H1 (cell line): ENCODE results near the gene PSMD9. TPM values are rescaled to one million over a fixed set of nuclear protein-coding genes. Genes with fewer than 3 reads are reported as not detected.

Experiments used
- CTCF ChIA-PET: fragments of 300-600 bp; sonication (Branson Sonifier 250); formaldehyde crosslinking; loops from one replicate; lab custom pipeline; 2021; ENCODE audit not compliant: partially characterized antibody; lab: Charles Lee
- POLR2A ChIA-PET: fragments of 300-600 bp; sonication (Branson Sonifier 250); formaldehyde crosslinking; loops from one replicate; lab custom pipeline; 2021; ENCODE audit warnings: inconsistent platforms; ENCODE audit not compliant: partially characterized antibody; lab: Charles Lee
- DNase-seq, 2 experiments: peaks; one replicate each; pipeline versions ENCODE4 v3.0.0 to v3.0.0-alpha.2; 2010 to 2022; ENCODE audit warnings: low spot score in 2 of 2, low read depth in 1 of 2, mixed read lengths in 1 of 2
- FAIRE-seq: peaks from 2 replicates; lab custom pipeline; 2011; peaks lifted over from hg19 to GRCh38; lab: Jason Lieb, UNC
- H2AFZ ChIP-seq: 2 replicates; pipeline ENCODE4 v1.8.1; 2012; ENCODE audit warnings: low read length, inconsistent platforms
- H2AK5ac ChIP-seq: 2 replicates; pipeline ENCODE4 v1.6.1; 2013; ENCODE audit warnings: low read depth, low read length
- H2BK120ac ChIP-seq: replicated peaks from 2 replicates; pipeline ENCODE3; 2013; ENCODE audit warnings: low read depth, low read length, inconsistent platforms
- H2BK12ac ChIP-seq: 2 replicates; pipeline ENCODE4 v1.6.1; 2013; ENCODE audit warnings: low read depth, low read length
- H2BK15ac ChIP-seq: 2 replicates; pipeline ENCODE4 v1.6.1; 2013; ENCODE audit warnings: low read length
- H2BK20ac ChIP-seq: 2 replicates; pipeline ENCODE4 v1.6.1; 2013; ENCODE audit warnings: low read length
- H2BK5ac ChIP-seq: 2 replicates; pipeline ENCODE4 v1.6.1; 2013; ENCODE audit warnings: low read depth, low read length
- H3K14ac ChIP-seq: 2 replicates; pipeline ENCODE4 v1.6.1; 2013; ENCODE audit warnings: inconsistent platforms; ENCODE audit not compliant: insufficient read length
- H3K18ac ChIP-seq: 2 replicates; pipeline ENCODE4 v1.6.1; 2013; ENCODE audit warnings: low read length; ENCODE audit errors: extremely low read depth
- H3K23ac ChIP-seq: 2 replicates; pipeline ENCODE4 v1.6.1; 2013; ENCODE audit warnings: inconsistent platforms; ENCODE audit not compliant: insufficient read length
- H3K23me2 ChIP-seq: 2 replicates; pipeline ENCODE4 v1.6.1; 2013; ENCODE audit warnings: low read depth, low read length
- H3K27ac ChIP-seq: 2 replicates; pipeline ENCODE4 v1.6.1; 2011; ENCODE audit warnings: low read depth, low read length, inconsistent platforms
- H3K27me3 ChIP-seq, 4 experiments: replicated peaks in 1 of 4; 1 replicate in 1 of 4; 2 replicates in 3 of 4; pipeline versions ENCODE4 v1.6.1 to v1.8.1; 2011 to 2013; ENCODE audit warnings: low read length in 3 of 4, mild to moderate bottlenecking in 3 of 4, inconsistent platforms in 2 of 4, mixed read lengths in 2 of 4, moderate library complexity in 1 of 4; ENCODE audit not compliant: control insufficient read depth in 3 of 4, insufficient read depth in 3 of 4; ENCODE audit errors: extremely low read depth in 1 of 4
- H3K36me3 ChIP-seq, 4 experiments: 2 replicates each; pipeline versions ENCODE4 v1.6.1 to v1.8.1; 2011 to 2013; ENCODE audit warnings: mild to moderate bottlenecking in 4 of 4, low read length in 3 of 4, moderate library complexity in 2 of 4, control low read depth in 1 of 4, inconsistent platforms in 1 of 4; ENCODE audit not compliant: insufficient read depth in 4 of 4, control insufficient read depth in 2 of 4
- H3K4ac ChIP-seq: replicated peaks from 2 replicates; pipeline ENCODE3; 2013; ENCODE audit warnings: low read length, low read depth, mixed read lengths, inconsistent platforms; ENCODE audit not compliant: insufficient read length
- H3K4me1 ChIP-seq, 4 experiments: replicated peaks in 1 of 4; 1 replicate in 1 of 4; 2 replicates in 3 of 4; pipeline versions ENCODE4 v1.6.1 to v1.8.1; 2011 to 2013; ENCODE audit warnings: low read length in 3 of 4, inconsistent platforms in 2 of 4, mixed read lengths in 1 of 4; ENCODE audit not compliant: insufficient read depth in 4 of 4, control insufficient read depth in 3 of 4
- H3K4me2 ChIP-seq, 2 experiments: 2 replicates each; pipeline versions ENCODE4 v1.6.1 to v1.8.1; 2011 to 2013; ENCODE audit warnings: low read depth in 2 of 2, low read length in 2 of 2, control low read depth in 1 of 2, inconsistent platforms in 1 of 2, mild to moderate bottlenecking in 1 of 2; ENCODE audit not compliant: insufficient read depth in 1 of 2
- H3K4me3 ChIP-seq, 4 experiments: fragments of 200-600, 300-600 bp in 1 of 4; sonication (generic), shearing (Covaris generic), sonication (Bioruptor Twin) in 1 of 4; 2 replicates each; pipeline versions ENCODE4 v1.5.1 to v1.8.1; 2011 to 2016; ENCODE audit warnings: low read length in 4 of 4, low read depth in 3 of 4, control low read depth in 2 of 4, inconsistent platforms in 2 of 4, mild to moderate bottlenecking in 2 of 4, mixed read lengths in 1 of 4, moderate library complexity in 1 of 4; ENCODE audit not compliant: insufficient read depth in 2 of 4; ENCODE audit errors: extremely low read depth in 1 of 4
- H3K56ac ChIP-seq: replicated peaks from 2 replicates; pipeline ENCODE3; 2013; ENCODE audit warnings: low read depth, mild to moderate bottlenecking, mixed read lengths, low read length, inconsistent platforms; ENCODE audit not compliant: insufficient read length
- H3K79me1 ChIP-seq: 2 replicates; pipeline ENCODE4 v1.6.1; 2013; ENCODE audit warnings: low read depth, low read length, control low read depth
- H3K79me2 ChIP-seq, 2 experiments: 2 replicates each; pipeline versions ENCODE4 v1.6.1 to v1.8.1; 2012 to 2013; ENCODE audit warnings: low read length in 2 of 2, mild to moderate bottlenecking in 2 of 2, inconsistent platforms in 1 of 2; ENCODE audit not compliant: insufficient read depth in 2 of 2, control insufficient read depth in 1 of 2
- H3K9ac ChIP-seq, 4 experiments: replicated peaks in 1 of 4; 1 replicate in 1 of 4; 2 replicates in 3 of 4; pipeline versions ENCODE4 v1.6.1 to v1.8.1; 2011 to 2013; ENCODE audit warnings: low read depth in 3 of 4, low read length in 3 of 4, control low read depth in 2 of 4, mild to moderate bottlenecking in 2 of 4, moderate library complexity in 2 of 4, inconsistent platforms in 1 of 4; ENCODE audit errors: extremely low read depth in 1 of 4
- H3K9me3 ChIP-seq, 2 experiments: 2 replicates each; pipeline versions ENCODE4 v1.6.1 to v1.8.1; 2012 to 2013; ENCODE audit warnings: mild to moderate bottlenecking in 2 of 2, moderate library complexity in 2 of 2, control low read depth in 1 of 2, inconsistent platforms in 1 of 2, low read depth in 1 of 2, low read length in 1 of 2, mixed read lengths in 1 of 2; ENCODE audit not compliant: insufficient read depth in 2 of 2
- H4K20me1 ChIP-seq, 2 experiments: replicated peaks in 1 of 2; 2 replicates each; pipeline versions ENCODE3 to v1.8.1; 2011 to 2013; ENCODE audit warnings: inconsistent platforms in 2 of 2, low read length in 2 of 2, mild to moderate bottlenecking in 1 of 2; ENCODE audit not compliant: insufficient read depth in 2 of 2, control insufficient read depth in 1 of 2
- H4K5ac ChIP-seq: 2 replicates; pipeline ENCODE4 v1.6.1; 2013; ENCODE audit warnings: low read length, low read depth, mixed read lengths, inconsistent platforms; ENCODE audit not compliant: insufficient read length
- H4K8ac ChIP-seq: 2 replicates; pipeline ENCODE4 v1.8.0; 2013; ENCODE audit warnings: mild to moderate bottlenecking, moderate library complexity, low read length, inconsistent platforms; ENCODE audit not compliant: insufficient read depth; ENCODE audit errors: extremely low read depth
- H4K91ac ChIP-seq: replicated peaks from 2 replicates; pipeline ENCODE3; 2013; ENCODE audit warnings: low read length, mixed read lengths, inconsistent platforms; ENCODE audit not compliant: insufficient read length
- JUN ChIP-seq: IDR thresholded peaks from 2 replicates; pipeline ENCODE4 v1.6.1; 2011; ENCODE audit warnings: low read depth, mild to moderate bottlenecking, improper control_type of control experiment, low read length
- JUND ChIP-seq: IDR thresholded peaks from 2 replicates; pipeline ENCODE4 v1.6.1; 2011; ENCODE audit warnings: mild to moderate bottlenecking, improper control_type of control experiment, low read length
- KDM4A ChIP-seq: IDR thresholded peaks from one replicate; pipeline ENCODE4 v1.7.1; 2012; ENCODE audit warnings: low read depth, mild to moderate bottlenecking, moderate library complexity, low read length, inconsistent platforms; ENCODE audit not compliant: severe bottlenecking
- TEAD4 ChIP-seq: IDR thresholded peaks from 2 replicates; pipeline ENCODE4 v1.6.1; 2012; ENCODE audit warnings: low read depth, low read length, inconsistent platforms, mixed read lengths
- WGBS, 2 experiments: shearing (Covaris generic) in 1 of 2; methylation state at CpG; one replicate each; pipeline versions ENCODE4 v1.1.6 to v1.1.7; 2013 to 2015; ENCODE audit warnings: low lambda C conversion rate in 2 of 2, mixed read lengths in 2 of 2, inconsistent platforms in 1 of 2, low coverage in 1 of 2, missing lambda C conversion rate in 1 of 2; ENCODE audit not compliant: insufficient replicate concordance in 2 of 2, insufficient coverage in 1 of 2, insufficient read length in 1 of 2; ENCODE audit errors: extremely low coverage in 1 of 2, missing lambda C conversion rate in 1 of 2; 5-methylcytosine and 5-hydroxymethylcytosine counted together
- polyA plus RNA-seq, 7 experiments: library from polyadenylated mRNA; depleted of rRNA in 3 of 7; stranded (reverse) in 5 of 7; unstranded in 2 of 7; fragments of >200 nt in 5 of 7; fragments of 200-250 nt in 2 of 7; gene quantifications; 1 replicate in 5 of 7; 2 replicates in 1 of 7; 4 replicates in 1 of 7; pipeline versions ENCODE4 v1.2.1 to v1.2.3, GENCODE V29; 2011 to 2013; ENCODE audit warnings: missing spikeins in 2 of 7, mixed read lengths in 2 of 7
- total RNA-seq: library from RNA; stranded (reverse); fragmentation: NEBNext Ultra II Directional; extraction: Animal tissue kit (Norgen Biotek cat#: 25700); gene quantifications from 2 replicates; pipeline ENCODE4 v1.2.1, GENCODE V29; 2021

Gene PSMD9
- total and polyA plus RNA-seq, 2 of the 8 experiments (the other 6 are each of a cell fraction or from before 2014, with no cell fraction given), result 28.8 to 36.1 TPM

- Histone ChIP-seq H2BK15ac (0 out of 2 replicates have a peak within 1 kb of the TSS, but pooled peaks have one; percentile 19), H2BK5ac (0 out of 2 replicates have a peak within 1 kb of the TSS, but pooled peaks have one; percentile 52), H3K23ac (no peak within 1 kb of the TSS), H3K4me1 (peaks cover 0 to 17% (median 11%) of the 10 kb centered on the region in 4 experiments; a peak in 5 of 7 replicates), H3K9ac (no peak within 1 kb of the TSS), H3K79me2 (no peaks in the 10 kb centered on the region), H3K4ac (no peak within 1 kb of the TSS), H3K79me1 (no peaks in the 10 kb centered on the region), H3K4me3 (no peak within 1 kb of the TSS), H4K5ac (no peak within 1 kb of the TSS), H4K20me1 (no peaks in the 10 kb centered on the region), H2BK120ac (no peak within 1 kb of the TSS), H3K23me2 (no peaks in the 10 kb centered on the region), H4K91ac (peak within 1 kb of the TSS; percentile 8), H3K14ac (no peak within 1 kb of the TSS), H3K18ac (peak within 1 kb of the TSS; percentile 54), H3K56ac (no peak within 1 kb of the TSS), H2AFZ (0 out of 2 replicates have a peak within 1 kb of the TSS, but pooled peaks have one; percentile 7), H3K27me3 (no peaks in the 10 kb centered on the region; a peak in 1 of 7 replicates), H2BK20ac (peak within 1 kb of the TSS; percentile 61; the same call in 1 of the 2 replicates), H3K4me2 (no peak within 1 kb of the TSS), H4K8ac (no peak within 1 kb of the TSS), H3K9me3 (no peaks in the 10 kb centered on the region), H2AK5ac (no peak within 1 kb of the TSS), H2BK12ac (peak within 1 kb of the TSS; percentile 51), H3K27ac (peak within 1 kb of the TSS; percentile 21; the same call in 1 of the 2 replicates), H3K36me3 (no peaks in the 10 kb centered on the region)
- 63% methylated on average over 16 of the region's 16 CpGs; no CpG with 5 or more reads in 1 of the 2 experiments for WGBS, 2 experiments
- FAIRE-seq, result no peak
- TF ChIP-seq KDM4A, result no peak
- peak; percentile 97 for TF ChIP-seq JUND
- TF ChIP-seq TEAD4, result peak; percentile 63; the same call in 1 of the 2 replicates
- TF ChIP-seq JUN, result peak; percentile 81
- ChIA-PET POLR2A (interaction anchor here (0.6 to 1.1 kb wide), 4 partner anchors 21 to 247 kb away, joined by 3 read pairs; no protein-coding TSS in a partner anchor), CTCF (interaction anchor here (0.6 to 4.1 kb wide), 11 partner anchors 12 to 65 kb away, joined by 3 to 20 read pairs (median 4); partner anchors contain the start of genes CFAP251 and PSMD9)
- DNase-seq, result no peak
These were observed 29.7 kb upstream of the PSMD9 start, which contains the start of gene HPD for GRCh38 chr12:121858662-121859572. HPD (minus strand) TSS chr12:121858859; CDS start chr12:121858823, 36 bp downstream.
